ENCODE data around the gene PAM16.
"Not testable (repeated sequence)": the region's sequence is repeated elsewhere in the genome, so short reads cannot be mapped to it uniquely, and the experiment has no call there.

Gene PAM16

GRCh38 chr16:4352843-4353242 lies 1.7 kb upstream of the PAM16 start:
- DNase-seq (ENCODE audit: low read depth): no peak

- DNase-seq (ENCODE audit: low read depth): no peak
Measured at GRCh38 chr16:4351880-4352279, 759 bp upstream of the PAM16 start.

DNA sequence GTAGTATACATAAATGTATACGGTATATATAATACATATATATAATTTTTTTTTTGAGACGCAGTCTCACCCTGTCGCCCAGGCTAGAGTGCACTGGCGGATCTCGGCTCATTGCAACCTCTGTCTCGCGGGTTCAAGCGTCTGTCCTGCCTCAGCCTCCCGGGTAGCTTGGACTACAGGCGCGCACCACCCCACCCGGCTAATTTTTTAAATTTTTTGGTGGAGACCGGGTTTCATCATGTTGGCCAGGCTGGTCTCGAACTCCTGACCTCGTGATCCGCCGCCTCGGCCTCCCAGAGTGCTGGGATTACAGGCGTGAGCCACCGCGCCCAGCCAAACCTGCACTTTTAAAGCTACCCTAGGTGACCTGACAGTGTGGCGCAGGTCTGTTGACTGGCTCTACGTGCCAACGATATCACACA lies 745 bp downstream of the PAM16 start:
- no peak for DNase-seq (ENCODE audit: low read depth)

DNA sequence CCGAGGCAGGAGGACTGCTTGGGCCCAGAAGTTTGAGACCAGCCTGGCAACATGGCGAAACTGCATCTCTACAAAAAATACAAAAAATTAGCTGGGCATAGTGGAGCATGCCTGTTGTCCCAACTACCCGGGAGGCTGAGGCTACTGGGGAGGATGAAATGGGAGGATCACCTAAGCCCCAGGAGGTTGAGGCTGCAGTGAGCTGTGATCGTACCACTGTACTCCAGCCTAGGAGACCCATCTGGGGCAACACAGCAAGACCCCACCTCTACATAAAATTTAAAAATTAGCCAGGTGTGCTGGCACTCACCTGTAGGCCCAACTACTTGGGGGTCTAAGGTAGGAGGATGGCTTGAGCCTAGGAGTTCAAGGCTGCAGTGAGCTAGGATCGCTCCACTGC lies 1.8 kb downstream of the PAM16 start:
- DNase-seq (ENCODE audit: low read depth): no peak

DNA sequence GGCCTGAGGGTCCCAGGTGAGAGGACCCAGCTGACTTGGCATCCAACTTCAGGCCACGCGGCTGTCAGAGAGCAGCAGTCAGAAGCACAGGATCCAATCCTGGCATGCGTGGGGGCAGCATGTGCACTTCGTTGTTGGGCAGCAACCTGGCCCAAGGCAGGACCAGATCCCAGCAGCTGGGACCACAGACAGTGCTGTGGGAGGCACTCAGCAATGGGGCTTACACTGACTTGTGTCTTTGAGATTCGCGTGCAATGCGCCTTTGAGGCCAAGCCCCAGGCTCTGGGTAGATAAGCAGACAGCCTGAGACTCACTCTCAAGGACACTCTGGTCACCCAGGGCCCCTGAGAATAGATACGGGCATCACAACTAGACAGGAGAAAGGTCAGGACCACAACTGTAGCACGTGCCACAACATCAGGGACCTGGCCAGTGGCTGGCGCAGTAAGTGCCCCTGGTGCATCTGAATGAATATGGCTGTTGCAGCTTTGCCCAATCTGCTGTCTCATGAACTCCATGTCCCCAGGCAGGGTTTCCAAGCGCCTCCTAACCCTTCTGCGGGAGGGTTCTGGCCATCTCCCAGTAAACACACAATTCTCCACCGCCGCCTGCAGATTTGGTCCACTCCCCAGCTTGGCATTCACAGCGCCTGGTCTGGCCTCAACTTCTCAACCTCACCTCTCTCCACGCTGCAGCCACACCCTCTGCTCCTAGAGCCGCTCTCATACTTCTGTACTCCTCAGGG lies 3.2 kb downstream of the PAM16 start:
- DNase-seq (ENCODE audit: low read depth): no peak

- no peak for DNase-seq (ENCODE audit: low read depth)
Measured at GRCh38 chr16:4347010-4347409, 4.1 kb downstream of the PAM16 start.

DNA sequence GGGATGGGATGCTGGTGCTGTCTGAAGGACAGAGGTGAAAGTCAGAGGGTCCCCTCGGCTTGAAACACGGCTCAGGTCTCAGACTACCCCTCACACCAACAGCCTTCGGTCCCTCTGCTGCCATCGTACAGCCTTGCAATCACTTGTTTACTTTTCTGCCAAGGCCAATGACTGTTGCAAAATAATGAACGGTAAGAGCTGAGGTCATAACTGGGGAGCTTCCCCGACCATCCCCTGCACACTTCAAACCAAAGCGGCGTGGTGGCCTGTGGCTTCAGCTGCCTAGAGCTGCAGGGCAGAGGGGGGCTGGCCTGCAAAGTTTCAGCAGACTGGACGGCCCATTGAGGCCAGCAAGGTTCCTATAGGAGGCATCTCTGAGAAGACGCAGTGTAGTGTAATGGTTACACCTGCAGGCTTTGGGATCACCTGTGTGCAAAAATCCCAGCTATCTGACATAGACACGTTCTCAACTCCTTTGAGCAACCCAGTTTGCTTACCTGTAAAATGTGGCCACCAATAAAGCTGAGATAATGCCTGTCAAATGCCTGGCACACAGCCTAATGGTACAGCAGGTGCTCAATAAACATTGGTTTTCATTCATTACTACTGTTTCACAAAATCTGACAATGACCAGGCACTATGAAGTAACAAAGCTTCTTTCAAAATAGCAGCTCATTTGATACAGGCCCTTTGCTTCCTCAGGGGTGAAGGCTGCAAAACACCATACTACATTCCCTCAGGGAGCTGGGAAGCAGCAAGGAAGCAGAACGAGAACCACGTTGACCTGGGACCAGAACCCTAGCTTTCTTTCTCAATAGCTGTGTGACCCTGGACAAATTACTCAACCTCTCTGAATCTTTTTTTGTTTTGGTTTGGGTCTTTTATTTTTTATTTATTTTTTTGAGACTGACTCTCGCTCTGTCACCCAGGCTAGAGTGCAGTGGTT lies 5.0 kb downstream of the PAM16 start:
- DNase-seq (ENCODE audit: low read depth): no peak

DNA sequence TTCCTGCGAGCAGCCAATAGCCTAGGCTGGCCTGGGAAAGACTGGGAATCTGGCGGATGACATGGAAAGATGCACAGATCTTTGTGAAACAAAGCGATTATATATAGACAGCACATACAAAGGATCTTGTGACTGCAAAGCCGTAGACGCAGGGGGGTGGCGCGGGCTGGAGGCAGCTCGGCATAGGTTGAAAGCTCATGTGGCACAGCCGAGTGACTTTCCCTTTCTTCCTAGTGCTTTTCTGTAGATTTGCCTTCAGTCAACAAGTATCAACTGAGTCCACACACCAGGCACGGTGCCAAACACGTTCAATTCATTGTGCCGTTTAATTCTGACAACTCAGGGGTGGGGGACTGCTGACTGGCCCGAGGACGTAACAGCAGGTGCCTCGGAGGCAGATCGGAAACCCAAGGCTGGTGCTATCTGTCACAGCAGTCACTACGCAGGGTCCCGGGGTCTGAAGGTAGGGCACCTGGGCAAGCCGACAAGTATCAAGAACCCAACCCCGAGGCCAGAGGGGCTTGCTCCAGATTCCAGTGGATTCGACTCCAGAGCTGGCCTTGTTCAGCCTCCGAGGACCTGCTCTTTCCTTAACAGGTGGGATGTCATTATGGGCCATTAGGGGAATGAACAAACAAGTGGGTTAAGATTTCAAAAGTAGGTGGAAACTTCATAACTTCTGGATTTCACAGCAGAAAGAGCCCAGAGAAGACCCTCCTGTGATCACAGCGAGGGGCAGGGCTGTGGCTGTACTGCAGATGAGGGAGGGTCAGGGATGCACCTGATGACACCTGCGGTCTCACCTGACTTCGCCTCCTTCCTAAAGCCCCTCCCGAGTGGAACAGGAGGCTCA lies 5.9 kb downstream of the PAM16 start:
- no peak for DNase-seq (ENCODE audit: low read depth)

DNA sequence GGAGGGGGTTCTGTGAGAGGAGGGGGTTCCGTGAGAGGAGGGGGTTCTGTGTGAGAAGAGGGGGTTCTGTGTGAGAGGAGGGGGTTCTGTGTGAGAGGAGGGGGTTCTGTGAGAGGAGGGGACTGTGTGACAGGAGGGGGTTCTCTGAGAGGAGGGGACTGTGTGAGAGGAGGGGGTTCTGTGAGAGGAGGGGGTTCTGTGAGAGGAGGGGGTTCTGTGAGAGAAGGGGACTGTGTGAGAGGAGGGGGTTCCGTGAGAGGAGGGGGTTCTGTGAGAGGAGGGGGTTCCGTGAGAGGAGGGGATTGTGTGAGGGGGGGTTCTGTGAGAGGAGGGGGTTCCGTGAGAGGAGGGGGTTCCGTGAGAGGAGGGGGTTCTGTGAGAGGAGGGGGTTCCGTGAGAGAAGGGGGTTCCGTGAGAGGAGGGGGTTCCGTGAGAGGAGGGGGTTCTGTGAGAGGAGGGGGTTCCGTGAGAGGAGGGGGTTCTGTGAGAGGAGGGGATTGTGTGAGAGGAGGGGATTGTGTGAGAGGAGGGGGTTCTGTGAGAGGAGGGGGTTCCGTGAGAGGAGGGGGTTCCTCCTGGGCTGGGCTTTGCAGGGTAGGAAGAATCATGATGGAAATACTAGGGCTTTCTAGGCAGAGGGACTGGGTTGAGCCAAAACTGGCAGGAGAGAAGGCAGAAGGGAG lies 6.7 kb downstream of the PAM16 start:
- DNase-seq (ENCODE audit: low read depth): not testable (repeated sequence)

DNA sequence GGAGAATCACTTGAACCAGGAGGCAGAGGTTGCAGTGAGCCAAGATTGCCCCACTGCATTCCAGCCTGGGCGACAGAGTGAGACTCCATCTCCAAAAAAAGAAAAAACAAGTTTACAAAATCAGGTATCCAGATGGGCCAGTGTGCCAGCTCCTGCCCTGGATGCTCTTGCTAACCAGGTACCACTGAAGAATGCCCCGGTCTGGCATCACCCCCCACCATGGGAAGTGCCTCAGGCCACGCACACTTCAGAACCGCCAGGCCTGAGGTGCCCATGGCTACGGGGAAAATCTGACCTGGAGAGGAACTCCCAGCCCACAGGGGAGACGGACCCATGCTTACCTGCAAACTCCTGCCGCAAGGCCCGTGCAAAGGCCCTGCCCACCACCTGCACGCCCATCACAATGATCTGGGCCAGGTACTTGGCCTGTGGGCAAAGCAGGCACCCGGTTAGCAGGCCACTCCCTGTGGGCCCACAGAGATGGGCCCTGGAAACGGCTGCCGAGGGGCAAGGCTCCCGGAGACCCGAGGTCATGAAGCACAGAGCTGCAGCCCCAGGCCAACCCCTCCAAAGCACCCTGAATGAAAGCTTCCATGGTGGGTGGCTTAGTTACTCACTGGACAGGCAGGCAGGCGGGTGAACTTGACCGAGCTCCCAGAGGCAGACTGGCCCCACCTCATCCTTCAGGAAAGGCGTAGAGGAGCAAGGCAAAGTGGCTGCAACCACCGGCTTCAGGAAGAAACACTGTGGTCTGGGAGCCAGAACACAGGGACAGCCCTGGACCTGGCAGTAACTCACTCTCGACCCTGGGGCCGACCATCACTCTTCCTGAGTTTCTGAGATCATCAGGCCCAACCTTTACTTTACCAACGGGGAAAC lies 8.0 kb downstream of the PAM16 start:
- DNase-seq (ENCODE audit: low read depth): no peak

- no peak for DNase-seq (ENCODE audit: low read depth)
Measured at GRCh38 chr16:4341250-4341649, 9.9 kb downstream of the PAM16 start.

DNA sequence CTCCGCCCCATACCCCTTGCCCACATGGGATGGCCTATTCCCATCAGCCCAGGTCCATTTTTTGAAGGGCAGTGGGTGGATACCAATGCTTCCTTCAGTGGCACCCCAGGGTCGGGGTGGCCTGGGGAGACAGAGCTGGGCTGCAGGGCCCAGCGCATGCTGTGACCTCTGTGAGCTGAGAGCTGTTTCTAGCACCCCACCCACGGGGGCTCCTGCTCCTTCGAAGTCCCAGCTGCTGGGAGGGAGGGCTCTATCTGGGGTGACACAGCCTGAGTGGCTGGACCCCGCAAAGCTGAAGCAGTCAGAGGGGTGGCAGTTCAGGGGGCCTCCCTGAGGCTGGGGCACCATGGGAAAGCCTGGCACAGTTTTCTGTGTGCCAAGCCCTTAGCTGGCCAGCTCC lies 10.7 kb downstream of the PAM16 start:
- DNase-seq (ENCODE audit: low read depth): no peak

- DNase-seq (ENCODE audit: low read depth): no peak
Measured at GRCh38 chr16:4339909-4340308, 11.2 kb downstream of the PAM16 start.

GRCh38 chr16:4339455-4339854 lies 11.7 kb downstream of the PAM16 start:
- DNase-seq (ENCODE audit: low read depth): no peak

GRCh38 chr16:4338712-4339299 lies 12.3 kb downstream of the PAM16 start:
- DNase-seq (ENCODE audit: low read depth): no peak

DNA sequence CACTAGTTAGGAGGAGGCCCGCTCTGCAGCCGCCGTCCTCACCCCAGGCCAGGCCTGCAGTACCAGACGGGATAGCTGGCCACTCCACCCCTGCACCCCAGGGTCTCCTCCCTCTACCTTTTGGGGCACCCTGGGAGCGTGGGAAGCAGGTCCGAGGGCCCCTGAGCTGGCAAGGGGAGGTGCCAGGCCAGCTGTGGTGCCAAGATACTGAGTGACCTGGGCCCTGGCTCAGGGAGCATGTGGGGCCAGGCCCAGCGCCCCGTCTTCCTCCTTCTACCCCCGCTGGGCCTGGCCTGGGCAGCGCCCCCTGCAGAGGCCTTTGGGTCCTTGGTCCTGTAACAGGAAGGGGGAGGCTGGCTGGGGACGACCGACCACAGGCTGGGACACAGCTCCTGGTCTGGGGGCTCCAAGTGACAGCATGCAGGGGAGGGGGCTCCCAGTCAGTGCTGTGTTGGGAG lies 13.0 kb downstream of the PAM16 start:
- DNase-seq (ENCODE audit: low read depth): no peak

GRCh38 chr16:4337540-4338088 lies 13.5 kb downstream of the PAM16 start:
- no peak for DNase-seq (ENCODE audit: low read depth)

DNA sequence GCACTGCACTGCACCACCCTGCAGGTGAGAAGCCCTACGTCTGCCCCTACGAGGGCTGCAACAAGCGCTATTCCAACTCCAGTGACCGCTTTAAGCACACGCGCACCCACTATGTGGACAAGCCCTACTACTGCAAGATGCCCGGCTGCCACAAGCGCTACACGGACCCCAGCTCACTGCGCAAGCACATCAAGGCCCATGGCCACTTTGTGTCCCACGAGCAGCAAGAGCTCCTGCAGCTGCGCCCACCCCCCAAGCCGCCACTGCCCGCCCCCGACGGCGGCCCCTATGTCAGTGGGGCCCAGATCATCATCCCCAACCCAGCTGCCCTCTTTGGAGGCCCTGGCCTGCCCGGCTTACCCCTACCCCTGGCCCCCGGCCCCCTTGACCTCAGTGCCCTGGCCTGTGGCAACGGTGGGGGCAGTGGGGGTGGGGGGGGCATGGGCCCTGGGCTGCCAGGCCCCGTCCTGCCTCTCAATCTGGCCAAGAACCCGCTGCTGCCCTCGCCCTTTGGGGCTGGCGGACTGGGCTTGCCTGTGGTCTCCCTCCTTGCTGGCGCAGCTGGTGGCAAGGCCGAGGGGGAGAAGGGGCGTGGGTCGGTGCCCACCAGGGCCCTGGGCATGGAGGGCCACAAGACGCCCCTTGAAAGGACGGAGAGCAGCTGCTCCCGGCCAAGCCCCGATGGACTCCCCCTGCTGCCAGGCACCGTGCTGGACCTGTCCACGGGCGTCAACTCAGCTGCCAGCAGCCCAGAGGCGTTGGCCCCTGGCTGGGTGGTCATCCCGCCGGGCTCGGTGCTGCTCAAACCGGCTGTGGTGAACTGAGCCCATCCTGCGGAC lies 14.2 kb downstream of the PAM16 start:
- DNase-seq (ENCODE audit: low read depth): no peak
